ENCODE data around the gene KLHL4. TPM values are rescaled to one million over a fixed set of nuclear protein-coding genes. Genes with fewer than 3 reads are reported as not detected.
"Not testable (repeated sequence)": the region's sequence is repeated elsewhere in the genome, so short reads cannot be mapped to it uniquely, and the experiment has no call there.

KLHL4 gene
- polyA plus RNA-seq, 6 donors from 2014 or later = not detected

GRCh38 chrX:87688113-87688748 lies 170.6 kb downstream of the KLHL4 start:
- ATAC-seq (ENCODE audit: low read depth in 2 of 2); H3K4me1 Mint-ChIP-seq; H3K9me3 Mint-ChIP-seq; H3K36me3 Mint-ChIP-seq; H3K4me3 Mint-ChIP-seq; H3K27ac Mint-ChIP-seq; DNase-seq; H3K27me3 Mint-ChIP-seq: not testable (repeated sequence)

GRCh38 chrX:87689218-87689617 lies 171.6 kb downstream of the KLHL4 start:
- not testable (repeated sequence) for H3K4me3 Mint-ChIP-seq, H3K9me3 Mint-ChIP-seq, H3K4me1 Mint-ChIP-seq

GRCh38 chrX:87693204-87693603 lies 175.6 kb downstream of the KLHL4 start:
- Mint-ChIP-seq H3K4me3 (no peak overlapping the region), H3K27me3 (no peaks in the 10 kb centered on the region), H3K27ac (no peak overlapping the region), H3K4me1 (no peaks in the 10 kb centered on the region), H3K9me3 (peaks cover 0 to 5% (median 2%) of the 10 kb centered on the region in 7 donors), H3K36me3 (no peaks in the 10 kb centered on the region)
- DNase-seq (no peak), ATAC-seq (ENCODE audit: low read depth in 2 of 2) (no peak)

More at GRCh38 chrX:87689218-87689617, 171.6 kb downstream of the KLHL4 start:
- not testable (repeated sequence) for H3K36me3 Mint-ChIP-seq; DNase-seq; H3K27me3 Mint-ChIP-seq; H3K27ac Mint-ChIP-seq; ATAC-seq (ENCODE audit: low read depth in 2 of 2)

GRCh38 chrX:87697409-87697808 lies 179.8 kb downstream of the KLHL4 start:
- Mint-ChIP-seq H3K4me1 (no peaks in the 10 kb centered on the region), H3K36me3 (no peaks in the 10 kb centered on the region), H3K4me3 (no peak overlapping the region), H3K27ac (no peak overlapping the region), H3K27me3 (no peaks in the 10 kb centered on the region), H3K9me3 (peaks cover 0 to 2% (median 0%) of the 10 kb centered on the region in 7 donors)
- ATAC-seq (ENCODE audit: low read depth in 2 of 2) (no peak), DNase-seq (no peak)

GRCh38 chrX:87702795-87703194 lies 185.2 kb downstream of the KLHL4 start:
- ATAC-seq (ENCODE audit: low read depth in 2 of 2) (no peak), DNase-seq (no peak)
- Mint-ChIP-seq H3K27me3 (no peaks in the 10 kb centered on the region), H3K4me1 (no peaks in the 10 kb centered on the region), H3K36me3 (no peaks in the 10 kb centered on the region), H3K4me3 (no peak overlapping the region), H3K9me3 (peaks cover 0 to 13% (median 8%) of the 10 kb centered on the region in 7 donors), H3K27ac (no peak overlapping the region)

- not testable (repeated sequence) for H3K27ac Mint-ChIP-seq
Measured at GRCh38 chrX:87703469-87703868, 185.9 kb downstream of the KLHL4 start.

GRCh38 chrX:87706134-87706533 lies 188.5 kb downstream of the KLHL4 start:
- Mint-ChIP-seq H3K4me1 (no peaks in the 10 kb centered on the region), H3K9me3 (peaks cover 4 to 28% (median 14%) of the 10 kb centered on the region in 7 donors), H3K36me3 (peaks cover 0 to 10% of the 10 kb centered on the region in 2 donors), H3K27me3 (no peaks in the 10 kb centered on the region), H3K4me3 (no peak overlapping the region), H3K27ac (no peak overlapping the region)
- no peak for DNase-seq
- ATAC-seq (ENCODE audit: low read depth in 2 of 2) = no peak

More at GRCh38 chrX:87703469-87703868, 185.9 kb downstream of the KLHL4 start:
- H3K27me3 Mint-ChIP-seq; ATAC-seq (ENCODE audit: low read depth in 2 of 2); H3K4me1 Mint-ChIP-seq; H3K4me3 Mint-ChIP-seq; DNase-seq; H3K36me3 Mint-ChIP-seq: not testable (repeated sequence)
- H3K9me3 Mint-ChIP-seq = peaks cover 0 to 15% (median 8%) of the 10 kb centered on the region in 7 donors

- ATAC-seq (ENCODE audit: low read depth in 2 of 2) = no peak
- H3K36me3 Mint-ChIP-seq = peaks cover 0 to 10% of the 10 kb centered on the region in 2 donors
- no peaks in the 10 kb centered on the region for H3K4me1 Mint-ChIP-seq
- H3K9me3 Mint-ChIP-seq = peaks cover 4 to 36% (median 13%) of the 10 kb centered on the region in 7 donors
- DNase-seq = no peak
- no peak overlapping the region for H3K27ac Mint-ChIP-seq
- no peaks in the 10 kb centered on the region for H3K27me3 Mint-ChIP-seq
- no peak overlapping the region for H3K4me3 Mint-ChIP-seq
Measured at GRCh38 chrX:87710580-87710979, 193.0 kb downstream of the KLHL4 start.

Data from naive B cell (primary cell).